ENCODE measurements around the gene ERCC6L2.

GRCh38 chr9:95952471-95952870 lies 77.0 kb downstream of the ERCC6L2 start:
- TF ChIP-seq EZH2phosphoT487 (IDR thresholded peaks at IDR 0.05; ENCODE audit: borderline replicate concordance) (no peak), CTCF (IDR thresholded peaks at IDR 0.05 in 2 of 3, conservative IDR thresholded peaks at IDR 0.05 in 1 of 3; ENCODE audit: borderline replicate concordance in 1 of 3, insufficient read depth in 1 of 3, low read depth in 2 of 3, low read length in 2 of 3) (no peak), REST (IDR thresholded peaks at IDR 0.05; ENCODE audit: low read depth) (no peak), POLR2AphosphoS5 (IDR thresholded peaks at IDR 0.05; ENCODE audit: low read depth, low read length) (no peak), ZBTB33 (IDR thresholded peaks at IDR 0.05; ENCODE audit: extremely low read depth, insufficient replicate concordance, low read length) (no peak), JUND (IDR thresholded peaks at IDR 0.05) (no peak), FOSL1 (IDR thresholded peaks at IDR 0.05; ENCODE audit: low read depth) (no peak), TCF7L2 (IDR thresholded peaks at IDR 0.05; ENCODE audit: borderline replicate concordance, extremely low read depth, insufficient read depth, insufficient read length) (no peak), SIN3A (IDR thresholded peaks at IDR 0.05; ENCODE audit: low read depth) (no peak), YY1 (IDR thresholded peaks at IDR 0.05; ENCODE audit: extremely low read depth, insufficient replicate concordance, low read depth, low read length) (no peak)
